Measurements from ENCODE around the gene MAPK4.

MAPK4 gene

GRCh38 chr18:50658601-50659000 is 98.7 kb downstream of the MAPK4 start:
- Histone ChIP-seq H3K9me3 (ENCODE audit: control insufficient read depth, low read length) (no peaks in the 10 kb centered on the region), H3K79me2 (peaks cover 3% of the 10 kb centered on the region), H3K4me1 (peaks cover 73% of the 10 kb centered on the region), H3K4me2 (ENCODE audit: low read length) (no peak overlapping the region), H3K9ac (no peak overlapping the region), H3K36me3 (ENCODE audit: control insufficient read depth, insufficient read depth, low read length) (no peaks in the 10 kb centered on the region), H3K27me3 (ENCODE audit: control insufficient read depth, insufficient read depth, low read length) (no peaks in the 10 kb centered on the region), H3K4me3 (ENCODE audit: low read depth, low read length) (no peak overlapping the region), H2AFZ (no peak overlapping the region), H3K27ac (peak overlapping the region; percentile 84)
- no peak for TF ChIP-seq CTCF (IDR thresholded peaks at IDR 0.05)

GRCh38 chr18:50659091-50660003 is 99.5 kb downstream of the MAPK4 start:
- Histone ChIP-seq H3K4me3 (ENCODE audit: low read depth, low read length) (no peak overlapping the region), H2AFZ (peak overlapping the region; percentile 31), H3K4me2 (ENCODE audit: low read length) (peak overlapping the region; percentile 13), H3K79me2 (peaks cover 3% of the 10 kb centered on the region), H3K27ac (peak overlapping the region; percentile 84), H3K9me3 (ENCODE audit: control insufficient read depth, low read length) (no peaks in the 10 kb centered on the region), H3K4me1 (peaks cover 76% of the 10 kb centered on the region), H3K36me3 (ENCODE audit: control insufficient read depth, insufficient read depth, low read length) (no peaks in the 10 kb centered on the region), H3K27me3 (ENCODE audit: control insufficient read depth, insufficient read depth, low read length) (no peaks in the 10 kb centered on the region), H3K9ac (no peak overlapping the region)
- peak; percentile 48 for TF ChIP-seq CTCF (IDR thresholded peaks at IDR 0.05)

GRCh38 chr18:50661013-50661412 is 101.1 kb downstream of the MAPK4 start:
- peak overlapping the region; percentile 84 for H3K27ac ChIP-seq
- H3K36me3 ChIP-seq (ENCODE audit: control insufficient read depth, insufficient read depth, low read length): no peaks in the 10 kb centered on the region
- peaks cover 75% of the 10 kb centered on the region for H3K4me1 ChIP-seq
- no peak overlapping the region for H3K4me2 ChIP-seq (ENCODE audit: low read length)
- no peaks in the 10 kb centered on the region for H3K9me3 ChIP-seq (ENCODE audit: control insufficient read depth, low read length)
- no peak overlapping the region for H3K4me3 ChIP-seq (ENCODE audit: low read depth, low read length)
- H3K9ac ChIP-seq: no peak overlapping the region
- H2AFZ ChIP-seq: no peak overlapping the region
- no peaks in the 10 kb centered on the region for H3K27me3 ChIP-seq (ENCODE audit: control insufficient read depth, insufficient read depth, low read length)
- peaks cover 14% of the 10 kb centered on the region for H3K79me2 ChIP-seq
- TF ChIP-seq CTCF (IDR thresholded peaks at IDR 0.05): no peak

GRCh38 chr18:50662177-50662576 is 102.3 kb downstream of the MAPK4 start:
- peaks cover 25% of the 10 kb centered on the region for H3K79me2 ChIP-seq
- H3K9me3 ChIP-seq (ENCODE audit: control insufficient read depth, low read length): no peaks in the 10 kb centered on the region
- H3K4me3 ChIP-seq (ENCODE audit: low read depth, low read length): peak overlapping the region; percentile 59
- H3K4me1 ChIP-seq: peaks cover 76% of the 10 kb centered on the region
- H3K27ac ChIP-seq: peak overlapping the region; percentile 84
- peak; percentile 77 for TF ChIP-seq CTCF (IDR thresholded peaks at IDR 0.05)
- no peaks in the 10 kb centered on the region for H3K36me3 ChIP-seq (ENCODE audit: control insufficient read depth, insufficient read depth, low read length)
- no peaks in the 10 kb centered on the region for H3K27me3 ChIP-seq (ENCODE audit: control insufficient read depth, insufficient read depth, low read length)
- no peak overlapping the region for H3K9ac ChIP-seq
- no peak overlapping the region for H2AFZ ChIP-seq
- H3K4me2 ChIP-seq (ENCODE audit: low read length): peak overlapping the region; percentile 54
